GM12878 (cell line): ENCODE measurements around the gene RNF38. TPM values are rescaled to one million over a fixed set of nuclear protein-coding genes. Genes with fewer than 3 reads are reported as not detected.

Experiments used
- CBX5 ChIP-seq: sonication (generic); IDR thresholded peaks from 2 replicates; pipeline ENCODE4 v1.6.1; 2016; ENCODE audit warnings: low read depth, moderate library complexity, mild to moderate bottlenecking, inconsistent platforms
- CREM ChIP-seq: IDR thresholded peaks from 2 replicates; pipeline ENCODE4 v1.6.1; 2014; ENCODE audit warnings: antibody characterized with exemption, low read depth
- EZH2 ChIP-seq: IDR thresholded peaks from 2 replicates; pipeline ENCODE4 v1.6.1; 2012; ENCODE audit warnings: low read depth, mild to moderate bottlenecking, control low read depth, inconsistent platforms, low read length, borderline replicate concordance; ENCODE audit not compliant: control insufficient read depth
- KDM1A ChIP-seq: fragments of 200-600 bp; sonication (generic); IDR thresholded peaks from 2 replicates; pipeline ENCODE4 v1.6.1; 2016; ENCODE audit warnings: borderline replicate concordance
- PBX3 ChIP-seq: IDR thresholded peaks from 2 replicates; pipeline ENCODE4 v1.6.1; 2011; ENCODE audit warnings: mild to moderate bottlenecking, low read depth, low read length, moderate library complexity; ENCODE audit not compliant: insufficient replicate concordance
- ZBTB4 ChIP-seq: fragments of 450-650 bp; formaldehyde crosslinking; IDR thresholded peaks from 2 replicates; pipeline ENCODE4 v1.4.0; 2022; ENCODE audit warnings: mild to moderate bottlenecking, moderate library complexity
- polyA plus RNA-seq, 11 experiments: library from polyadenylated mRNA; depleted of rRNA in 4 of 11; unstranded in 6 of 11; stranded (reverse) in 5 of 11; fragments of >200 nt; fragmentation: Nextera tagmentation in 4 of 11; fragmentation: Illumina TruSeq in 1 of 11; extraction: Ambion mirVana in 4 of 11; extraction: Trizol in 1 of 11; gene quantifications; 1 replicate in 1 of 11; 2 replicates in 10 of 11; pipeline versions ENCODE4 v1.2.1 to v1.2.3, GENCODE V29; 2011 to 2016; ENCODE audit warnings: inconsistent platforms in 2 of 11, missing spikeins in 2 of 11, low read depth in 1 of 11
- total RNA-seq, 4 experiments: library from RNA; depleted of rRNA in 3 of 4; stranded (reverse); fragments of >200 nt in 3 of 4; fragmentation: Illumina TruSeq in 1 of 4; extraction: Trizol in 1 of 4; gene quantifications; 2 replicates each; pipeline versions ENCODE4 v1.2.1 to v1.2.3, GENCODE V29; 2013 to 2021
- TF ChIP-seq, protein P1 (sequence below): fragments of 150-350 bp; IDR thresholded peaks from 2 replicates; pipeline ENCODE4 v1.6.1; 2014; ENCODE audit warnings: mild to moderate bottlenecking, low read depth, low read length
- TF ChIP-seq, protein P2 (sequence below): IDR thresholded peaks from 2 replicates; pipeline ENCODE4 v1.6.1; 2011; ENCODE audit warnings: borderline replicate concordance, low read depth, mild to moderate bottlenecking, moderate library complexity, low read length; ENCODE audit not compliant: insufficient read depth, poor library complexity, severe bottlenecking

Gene RNF38
- total and polyA plus RNA-seq, 10 of the 15 experiments (the other 5 are each of a cell fraction or from before 2014, with no cell fraction given) = 5.1 to 34.7 (median 12.7) TPM

GRCh38 chr9:36319806-36320205 is 80.3 kb downstream of the RNF38 start (continued):
- TF ChIP-seq, protein P1, sequence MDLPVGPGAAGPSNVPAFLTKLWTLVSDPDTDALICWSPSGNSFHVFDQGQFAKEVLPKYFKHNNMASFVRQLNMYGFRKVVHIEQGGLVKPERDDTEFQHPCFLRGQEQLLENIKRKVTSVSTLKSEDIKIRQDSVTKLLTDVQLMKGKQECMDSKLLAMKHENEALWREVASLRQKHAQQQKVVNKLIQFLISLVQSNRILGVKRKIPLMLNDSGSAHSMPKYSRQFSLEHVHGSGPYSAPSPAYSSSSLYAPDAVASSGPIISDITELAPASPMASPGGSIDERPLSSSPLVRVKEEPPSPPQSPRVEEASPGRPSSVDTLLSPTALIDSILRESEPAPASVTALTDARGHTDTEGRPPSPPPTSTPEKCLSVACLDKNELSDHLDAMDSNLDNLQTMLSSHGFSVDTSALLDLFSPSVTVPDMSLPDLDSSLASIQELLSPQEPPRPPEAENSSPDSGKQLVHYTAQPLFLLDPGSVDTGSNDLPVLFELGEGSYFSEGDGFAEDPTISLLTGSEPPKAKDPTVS = no peak
- TF ChIP-seq CREM (no peak), KDM1A (no peak), ZBTB4 (CRISPR knock-in tag) (no peak), CBX5 (no peak), EZH2 (no peak), PBX3 (no peak)
- TF ChIP-seq, protein P2, sequence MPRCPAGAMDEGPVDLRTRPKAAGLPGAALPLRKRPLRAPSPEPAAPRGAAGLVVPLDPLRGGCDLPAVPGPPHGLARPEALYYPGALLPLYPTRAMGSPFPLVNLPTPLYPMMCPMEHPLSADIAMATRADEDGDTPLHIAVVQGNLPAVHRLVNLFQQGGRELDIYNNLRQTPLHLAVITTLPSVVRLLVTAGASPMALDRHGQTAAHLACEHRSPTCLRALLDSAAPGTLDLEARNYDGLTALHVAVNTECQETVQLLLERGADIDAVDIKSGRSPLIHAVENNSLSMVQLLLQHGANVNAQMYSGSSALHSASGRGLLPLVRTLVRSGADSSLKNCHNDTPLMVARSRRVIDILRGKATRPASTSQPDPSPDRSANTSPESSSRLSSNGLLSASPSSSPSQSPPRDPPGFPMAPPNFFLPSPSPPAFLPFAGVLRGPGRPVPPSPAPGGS = no peak
